CD4-positive, alpha-beta memory T cell (primary cell): Measurements from ENCODE around the gene SV2A. TPM values are rescaled to one million over a fixed set of nuclear protein-coding genes. Genes with fewer than 3 reads are reported as not detected.
"Not testable (repeated sequence)": the region's sequence is repeated elsewhere in the genome, so short reads cannot be mapped to it uniquely, and the experiment has no call there.

Experiments used
- CTCF ChIA-PET: fragments of 350-600 bp; sonication (Branson Sonifier 250); formaldehyde crosslinking; loops from one replicate; lab custom pipeline; 2021; ENCODE audit warnings: inconsistent platforms; ENCODE audit not compliant: partially characterized antibody; lab: Charles Lee
- POLR2A ChIA-PET: fragments of 350-600 bp; sonication (Branson Sonifier 250); formaldehyde crosslinking; loops from one replicate; lab custom pipeline; 2021; ENCODE audit not compliant: partially characterized antibody; lab: Charles Lee
- DNase-seq, 5 donors: peaks; one replicate each; pipeline versions ENCODE4 v3.0.0 to v3.0.0-alpha.2; 2020 to 2022; ENCODE audit warnings: mixed read lengths in 1 of 5
- H3K27ac ChIP-seq: one replicate; pipeline ENCODE4 v1.7.0; 2013; ENCODE audit warnings: low read depth, low read length
- H3K27me3 ChIP-seq: 2 replicates; pipeline ENCODE4 v1.7.0; 2013; ENCODE audit warnings: mild to moderate bottlenecking, low read length, moderate library complexity; ENCODE audit not compliant: insufficient read depth
- H3K36me3 ChIP-seq: 2 replicates; pipeline ENCODE4 v1.7.0; 2013; ENCODE audit warnings: mild to moderate bottlenecking, low read length, moderate library complexity; ENCODE audit not compliant: insufficient read depth
- H3K4me1 ChIP-seq: 2 replicates; pipeline ENCODE4 v1.7.0; 2013; ENCODE audit warnings: mild to moderate bottlenecking, low read length, moderate library complexity; ENCODE audit not compliant: insufficient read depth
- H3K4me3 ChIP-seq, 2 donors: one replicate each; pipeline ENCODE4 v1.7.0; 2013; ENCODE audit warnings: low read length in 2 of 2, mild to moderate bottlenecking in 1 of 2
- H3K9me3 ChIP-seq, 2 donors: one replicate each; pipeline ENCODE4 v1.7.0; 2013; ENCODE audit warnings: low read length in 2 of 2, control low read depth in 1 of 2; ENCODE audit not compliant: control insufficient read depth in 1 of 2
- H3K27ac Mint-ChIP-seq, 7 donors: one replicate each; pipeline ENCODE4 v1.8.0; 2020 to 2021; ENCODE audit warnings: mixed read lengths in 7 of 7, mild to moderate bottlenecking in 6 of 7, inconsistent platforms in 3 of 7, moderate library complexity in 3 of 7
- H3K27me3 Mint-ChIP-seq, 2 donors: one replicate each; pipeline ENCODE4 v1.8.0; 2020 to 2021; ENCODE audit warnings: mixed read lengths in 2 of 2
- H3K36me3 Mint-ChIP-seq, 2 donors: one replicate each; pipeline ENCODE4 v1.8.0; 2020 to 2021; ENCODE audit warnings: mixed read lengths in 2 of 2, inconsistent platforms in 1 of 2, mild to moderate bottlenecking in 1 of 2
- H3K4me1 Mint-ChIP-seq, 4 donors: one replicate each; pipeline ENCODE4 v1.8.0; 2020 to 2021; ENCODE audit warnings: mixed read lengths in 4 of 4, mild to moderate bottlenecking in 1 of 4
- H3K4me3 Mint-ChIP-seq, 8 donors: one replicate each; pipeline ENCODE4 v1.8.0; 2020 to 2021; ENCODE audit warnings: mixed read lengths in 8 of 8, mild to moderate bottlenecking in 7 of 8, moderate library complexity in 6 of 8, inconsistent platforms in 3 of 8
- H3K9me3 Mint-ChIP-seq, 8 donors: one replicate each; pipeline ENCODE4 v1.8.0; 2020 to 2021; ENCODE audit warnings: mixed read lengths in 8 of 8, mild to moderate bottlenecking in 5 of 8, inconsistent platforms in 3 of 8, moderate library complexity in 1 of 8
- intact Hi-C: fragments of 100-400 bp; cut with micrococcal nuclease; formaldehyde crosslinking; loops from one replicate; pipeline ENCODE4 v1.15.1; 2023
- polyA plus RNA-seq, 2 donors: library from polyadenylated mRNA; unstranded; fragments of 300-500 nt; fragmentation: Illumina TruSeq; gene quantifications; one replicate each; pipeline ENCODE4 v1.2.3, GENCODE V29; 2021
- total RNA-seq, 2 experiments: library from RNA; stranded (reverse); gene quantifications; one replicate each; pipeline ENCODE4 v1.2.3, GENCODE V29; 2021

The SV2A gene
- total and polyA plus RNA-seq, 4 experiments from 2014 or later = 2.8 to 5.0 (median 3.6) TPM

GRCh38 chr1:149962039-149962647 is 44.5 kb upstream of the SV2A start:
- peak in 4 of 5 donors; percentile 57 to 63 (median 59) for DNase-seq
- Histone ChIP-seq H3K27me3 (no peaks in the 10 kb centered on the region), H3K36me3 (peaks cover 18% of the 10 kb centered on the region), H3K9me3 (no peaks in the 10 kb centered on the region), H3K4me1 (peaks cover 16% of the 10 kb centered on the region), H3K4me3 (no peak overlapping the region), H3K27ac (no peak overlapping the region)
- Mint-ChIP-seq H3K9me3 (no peaks in the 10 kb centered on the region), H3K27ac (peak overlapping the region in 3 of 7 donors; percentile 22 to 65 (median 64)), H3K27me3 (no peaks in the 10 kb centered on the region), H3K4me1 (peaks cover 10 to 23% (median 16%) of the 10 kb centered on the region in 4 donors), H3K36me3 (peaks cover 26 to 38% of the 10 kb centered on the region in 2 donors), H3K4me3 (peak overlapping the region in 1 of 8 donors; percentile 20)
- CTCF ChIA-PET = interaction anchor here (0.7 to 3.2 kb wide), 34 partner anchors 10 to 248 kb away, joined by 3 to 80 read pairs (median 4); partner anchors contain the start of genes SF3B4 and VPS45
- POLR2A ChIA-PET = interaction anchor here (0.6 to 2.1 kb wide), 8 partner anchors 19 to 225 kb away, joined by 3 to 18 read pairs (median 3); partner anchors contain the start of gene PLEKHO1
- intact Hi-C loops = loop anchor here (1.0 kb wide), 4 partner anchors 88 to 225 kb away; partner anchors contain the start of gene VPS45

GRCh38 chr1:149957548-149957947 is 39.9 kb upstream of the SV2A start:
- H3K27me3 ChIP-seq, H3K27me3 Mint-ChIP-seq, DNase-seq, H3K4me3 Mint-ChIP-seq, H3K9me3 ChIP-seq, H3K4me1 ChIP-seq, intact Hi-C loops, H3K27ac Mint-ChIP-seq, H3K27ac ChIP-seq, H3K4me3 ChIP-seq, H3K36me3 ChIP-seq, POLR2A ChIA-PET, H3K9me3 Mint-ChIP-seq: not testable (repeated sequence)
- peaks cover 5 to 14% (median 9%) of the 10 kb centered on the region in 4 donors for H3K4me1 Mint-ChIP-seq
- CTCF ChIA-PET = interaction anchor here (1.0 kb wide), 1 partner anchor 111 kb away, joined by 3 read pairs; the partner anchor contains the start of gene VPS45
- H3K36me3 Mint-ChIP-seq = peaks cover 13 to 15% of the 10 kb centered on the region in 2 donors

GRCh38 chr1:149949911-149950310 is 32.3 kb upstream of the SV2A start:
- Mint-ChIP-seq H3K36me3 (peaks cover 25 to 31% of the 10 kb centered on the region in 2 donors), H3K27me3 (no peaks in the 10 kb centered on the region), H3K9me3 (no peaks in the 10 kb centered on the region), H3K27ac (peak overlapping the region in 1 of 7 donors; percentile 28), H3K4me3 (no peak overlapping the region), H3K4me1 (no peaks in the 10 kb centered on the region)
- DNase-seq = no peak
- ChIA-PET POLR2A (no interaction called here), CTCF (interaction anchor here (1.0 kb wide), 1 partner anchor 12 kb away, joined by 4 read pairs; no protein-coding TSS in a partner anchor)
- intact Hi-C loops = no loop called here
- Histone ChIP-seq H3K27ac (no peak overlapping the region), H3K27me3 (no peaks in the 10 kb centered on the region), H3K9me3 (no peaks in the 10 kb centered on the region), H3K4me3 (no peak overlapping the region), H3K4me1 (no peaks in the 10 kb centered on the region), H3K36me3 (no peaks in the 10 kb centered on the region)

- Mint-ChIP-seq H3K9me3 (no peaks in the 10 kb centered on the region), H3K36me3 (peaks cover 31 to 39% of the 10 kb centered on the region in 2 donors), H3K4me3 (no peak overlapping the region), H3K27ac (no peak overlapping the region), H3K27me3 (no peaks in the 10 kb centered on the region), H3K4me1 (peaks cover 0 to 11% (median under 1%) of the 10 kb centered on the region in 4 donors)
- Histone ChIP-seq H3K4me3 (no peak overlapping the region), H3K27ac (no peak overlapping the region), H3K36me3 (no peaks in the 10 kb centered on the region), H3K9me3 (no peaks in the 10 kb centered on the region), H3K27me3 (no peaks in the 10 kb centered on the region), H3K4me1 (no peaks in the 10 kb centered on the region)
- intact Hi-C loops = no loop called here
- POLR2A ChIA-PET = interaction anchor here (1.2 kb wide), 1 partner anchor 58 kb away, joined by 4 read pairs; a partner anchor contains a TSS
- CTCF ChIA-PET = interaction anchor here (1.6 kb wide), 1 partner anchor 17 kb away, joined by 3 read pairs; no protein-coding TSS in a partner anchor
- no peak for DNase-seq
Measured at GRCh38 chr1:149945206-149945605, 27.6 kb upstream of the SV2A start.

GRCh38 chr1:149942885-149943284 is 25.2 kb upstream of the SV2A start:
- Histone ChIP-seq H3K36me3 (no peaks in the 10 kb centered on the region), H3K4me1 (peaks cover 10% of the 10 kb centered on the region), H3K27ac (no peak overlapping the region), H3K27me3 (no peaks in the 10 kb centered on the region), H3K9me3 (no peaks in the 10 kb centered on the region), H3K4me3 (no peak overlapping the region)
- Mint-ChIP-seq H3K27me3 (no peaks in the 10 kb centered on the region), H3K9me3 (no peaks in the 10 kb centered on the region), H3K36me3 (peaks cover 24 to 27% of the 10 kb centered on the region in 2 donors), H3K4me3 (no peak overlapping the region), H3K27ac (peak overlapping the region in 6 of 7 donors; percentile 3 to 58 (median 42)), H3K4me1 (peaks cover 8 to 23% (median 10%) of the 10 kb centered on the region in 4 donors)
- CTCF ChIA-PET = interaction anchor here (1.0 kb wide), 1 partner anchor 130 kb away, joined by 3 read pairs; no protein-coding TSS in a partner anchor
- intact Hi-C loops = no loop called here
- no peak for DNase-seq
- POLR2A ChIA-PET = interaction anchor here (1.2 kb wide), 1 partner anchor 19 kb away, joined by 3 read pairs; no protein-coding TSS in a partner anchor

GRCh38 chr1:149942207-149942606 is 24.6 kb upstream of the SV2A start:
- POLR2A ChIA-PET = interaction anchor here (1.2 kb wide), 1 partner anchor 20 kb away, joined by 3 read pairs; no protein-coding TSS in a partner anchor
- Mint-ChIP-seq H3K36me3 (peaks cover 20 to 22% of the 10 kb centered on the region in 2 donors), H3K27ac (no peak overlapping the region), H3K27me3 (no peaks in the 10 kb centered on the region), H3K4me1 (peaks cover 13 to 30% (median 17%) of the 10 kb centered on the region in 4 donors), H3K4me3 (no peak overlapping the region), H3K9me3 (no peaks in the 10 kb centered on the region)
- no peaks in the 10 kb centered on the region for H3K9me3 ChIP-seq
- no peaks in the 10 kb centered on the region for H3K27me3 ChIP-seq
- peaks cover 17% of the 10 kb centered on the region for H3K4me1 ChIP-seq
- H3K4me3 ChIP-seq = no peak overlapping the region
- no peak overlapping the region for H3K27ac ChIP-seq
- no peak for DNase-seq
- CTCF ChIA-PET = interaction anchor here (1.0 kb wide), 1 partner anchor 131 kb away, joined by 3 read pairs; no protein-coding TSS in a partner anchor
- H3K36me3 ChIP-seq = no peaks in the 10 kb centered on the region
- intact Hi-C loops = no loop called here

- Histone ChIP-seq H3K27ac (no peak overlapping the region), H3K36me3 (no peaks in the 10 kb centered on the region), H3K4me1 (peaks cover 18% of the 10 kb centered on the region), H3K4me3 (no peak overlapping the region), H3K9me3 (no peaks in the 10 kb centered on the region), H3K27me3 (no peaks in the 10 kb centered on the region)
- H3K27ac Mint-ChIP-seq = peak overlapping the region in 6 of 7 donors; percentile 3 to 72 (median 14)
- H3K9me3 Mint-ChIP-seq = no peaks in the 10 kb centered on the region
- peaks cover 14 to 32% (median 18%) of the 10 kb centered on the region in 4 donors for H3K4me1 Mint-ChIP-seq
- H3K4me3 Mint-ChIP-seq = peak overlapping the region in 1 of 8 donors; percentile 15
- DNase-seq = no peak
- H3K36me3 Mint-ChIP-seq = peaks cover 12 to 15% of the 10 kb centered on the region in 2 donors
- POLR2A ChIA-PET = interaction anchor here (3.4 kb wide), 1 partner anchor 53 kb away, joined by 19 read pairs; a partner anchor contains a TSS
- intact Hi-C loops = no loop called here
- H3K27me3 Mint-ChIP-seq = no peaks in the 10 kb centered on the region
- CTCF ChIA-PET = no interaction called here
Measured at GRCh38 chr1:149940427-149940826, 22.8 kb upstream of the SV2A start.
